ENCODE data around the gene LILRA6. TPM values are rescaled to one million over a fixed set of nuclear protein-coding genes. Genes with fewer than 3 reads are reported as not detected.
"Not testable (repeated sequence)": the region's sequence is repeated elsewhere in the genome, so short reads cannot be mapped to it uniquely, and the experiment has no call there.

The LILRA6 gene
- total RNA-seq, 6 donors from 2014 or later: 4.0 to 38.3 (median 15.2) TPM

- DNase-seq: peak in 1 of 2 donors; percentile 43
- Histone ChIP-seq H3K27me3 (no peaks in the 10 kb centered on the region), H3K4me1 (no peaks in the 10 kb centered on the region), H3K27ac (peak within 1 kb of the TSS; percentile 76 to 84 (median 81)), H3K36me3 (no peaks in the 10 kb centered on the region), H3K4me3 (peak within 1 kb of the TSS in 3 of 4 donors; percentile 12 to 42 (median 30)), H3K9me3 (no peaks in the 10 kb centered on the region)
- TF ChIP-seq CTCF (IDR thresholded peaks at IDR 0.05): no peak
- no peak for TF ChIP-seq EP300 (IDR thresholded peaks at IDR 0.05)
- no peak for TF ChIP-seq POLR2A (IDR thresholded peaks at IDR 0.05)
- TF ChIP-seq POLR2AphosphoS5 (IDR thresholded peaks at IDR 0.05): no peak
- WGBS, 2 donors: 69 to 70% methylated on average over 12 of the region's 12 CpGs
- ATAC-seq (ENCODE audit: low FRiP score in 2 of 2): peak in 1 of 2 donors; percentile 63
Measured at GRCh38 chr19:54281007-54281728, 38.6 kb upstream of the LILRA6 start, which contains the start of gene LILRB2. Gene LILRB2, minus strand, starts transcription at chr19:54281110. Its CDS starts 614 bp downstream, at chr19:54280496.

GRCh38 chr19:54280441-54280840 lies 37.9 kb upstream of the LILRA6 start:
- DNase-seq: peak in 1 of 2 donors; percentile 68
- H3K27me3 ChIP-seq, H3K9me3 ChIP-seq, H3K4me1 ChIP-seq, H3K36me3 ChIP-seq: not testable (repeated sequence)
- H3K4me3 ChIP-seq: peak overlapping the region in 3 of 4 donors; percentile 12 to 42 (median 30)
- peak in 1 of 4 donors; percentile 22 for TF ChIP-seq POLR2A (IDR thresholded peaks at IDR 0.05)
- WGBS, 2 donors: 32 to 42% methylated on average over 4 to 8 of the region's 10 CpGs
- H3K27ac ChIP-seq: peak overlapping the region; percentile 76 to 84 (median 81)
- ATAC-seq (ENCODE audit: low FRiP score in 2 of 2): peak; percentile 62 to 81

- H3K27ac ChIP-seq: peak overlapping the region; percentile 76 to 84 (median 81)
Measured at GRCh38 chr19:54280025-54280424, 37.4 kb upstream of the LILRA6 start.

GRCh38 chr19:54279406-54279962 lies 36.9 kb upstream of the LILRA6 start:
- TF ChIP-seq POLR2AphosphoS5 (IDR thresholded peaks at IDR 0.05): no peak
- TF ChIP-seq CTCF (IDR thresholded peaks at IDR 0.05): no peak
- no peak for TF ChIP-seq POLR2A (IDR thresholded peaks at IDR 0.05)
- no peak for TF ChIP-seq EP300 (IDR thresholded peaks at IDR 0.05)
- 79 to 85% methylated on average over 9 to 17 of the region's 18 CpGs for WGBS, 2 donors
- Histone ChIP-seq H3K4me3 (peak overlapping the region in 2 of 4 donors; percentile 12 to 42), H3K9me3 (no peaks in the 10 kb centered on the region), H3K27ac (peak overlapping the region; percentile 76 to 84 (median 81)), H3K36me3 (no peaks in the 10 kb centered on the region), H3K4me1 (no peaks in the 10 kb centered on the region), H3K27me3 (no peaks in the 10 kb centered on the region)
- ATAC-seq (ENCODE audit: low FRiP score in 2 of 2) (no peak), DNase-seq (no peak)

More at GRCh38 chr19:54280025-54280424, 37.4 kb upstream of the LILRA6 start:
- H3K27me3 ChIP-seq; ATAC-seq (ENCODE audit: low FRiP score in 2 of 2); H3K9me3 ChIP-seq; H3K36me3 ChIP-seq; DNase-seq; H3K4me1 ChIP-seq: not testable (repeated sequence)
- peak overlapping the region in 2 of 4 donors; percentile 12 to 42 for H3K4me3 ChIP-seq
- 25% methylated on average over 4 of the region's 4 CpGs; no CpG with 5 or more reads in 1 of the 2 donors for WGBS, 2 donors

GRCh38 chr19:54278571-54279195 lies 36.1 kb upstream of the LILRA6 start:
- not testable (repeated sequence) for H3K4me1 ChIP-seq; ATAC-seq (ENCODE audit: low FRiP score in 2 of 2); H3K27me3 ChIP-seq; H3K4me3 ChIP-seq; DNase-seq; H3K27ac ChIP-seq; H3K9me3 ChIP-seq; H3K36me3 ChIP-seq
- WGBS, 2 donors: 75 to 83% methylated on average over 2 to 15 of the region's 15 CpGs

- H3K27me3 ChIP-seq; H3K4me3 ChIP-seq; DNase-seq; ATAC-seq (ENCODE audit: low FRiP score in 2 of 2); H3K36me3 ChIP-seq; H3K27ac ChIP-seq; H3K4me1 ChIP-seq; H3K9me3 ChIP-seq: not testable (repeated sequence)
- 73 to 75% methylated on average over 12 to 13 of the region's 13 CpGs for WGBS, 2 donors
Measured at GRCh38 chr19:54278056-54278455, 35.5 kb upstream of the LILRA6 start.

- not testable (repeated sequence) for H3K27me3 ChIP-seq; ATAC-seq (ENCODE audit: low FRiP score in 2 of 2); H3K4me3 ChIP-seq; DNase-seq; H3K27ac ChIP-seq; H3K4me1 ChIP-seq; H3K9me3 ChIP-seq; H3K36me3 ChIP-seq
- 70 to 77% methylated on average over 3 to 12 of the region's 15 CpGs for WGBS, 2 donors
Measured at GRCh38 chr19:54277111-54277615, 34.6 kb upstream of the LILRA6 start.
